HEK293 (cell line): ENCODE data around the gene TRMT1.

Experiments
- CTCF ChIA-PET: fragments of 350-600 bp; formaldehyde crosslinking; extraction: SDS; loops from one replicate; lab custom pipeline; 2021; ENCODE audit warnings: antibody characterized with exemption; lab: Yijun Ruan, JAX
- POLR2A ChIA-PET: fragments of 300-600 bp; formaldehyde crosslinking; extraction: SDS; loops from one replicate; lab custom pipeline; 2020; ENCODE audit warnings: antibody characterized with exemption, inconsistent platforms; lab: Yijun Ruan, JAX
- H3K27ac ChIP-seq: fragments of 200-500 bp; sonication (Bioruptor generic); 2 replicates; pipeline ENCODE4 v1.5.1; 2014; ENCODE audit warnings: low read depth, low read length, control low read depth, inconsistent platforms; ENCODE audit errors: extremely low read depth
- H3K36me3 ChIP-seq, 2 experiments: fragments of 200-500 bp in 1 of 2; sonication (Bioruptor generic) in 1 of 2; 1 replicate in 1 of 2; 2 replicates in 1 of 2; pipeline ENCODE4 v1.5.1; 2014 to 2017; ENCODE audit warnings: inconsistent platforms in 2 of 2, low read length in 2 of 2; ENCODE audit not compliant: control insufficient read depth in 2 of 2, insufficient read depth in 1 of 2
- H3K4me1 ChIP-seq: fragments of 200-500 bp; sonication (Bioruptor generic); 2 replicates; pipeline ENCODE4 v1.5.1; 2014; ENCODE audit warnings: mild to moderate bottlenecking, low read length, inconsistent platforms; ENCODE audit not compliant: control insufficient read depth, insufficient read depth
- H3K4me3 ChIP-seq: 2 replicates; pipeline ENCODE4 v1.5.1; 2011; ENCODE audit warnings: low read depth, mild to moderate bottlenecking, control low read depth, low read length, moderate library complexity
- H3K9me3 ChIP-seq: fragments of 200-500 bp; sonication (Bioruptor generic); 2 replicates; pipeline ENCODE4 v1.5.1; 2014; ENCODE audit warnings: low read depth, low read length, inconsistent platforms; ENCODE audit not compliant: control insufficient read depth, insufficient read depth
- GLI4 ChIP-seq: fragments of 450-650 bp; formaldehyde crosslinking; IDR thresholded peaks from 2 replicates; pipeline ENCODE4 v1.5.1; 2016; ENCODE audit warnings: missing biosample characterization, missing genetic modification characterization
- HOXA7 ChIP-seq: sonication (generic); formaldehyde crosslinking; IDR thresholded peaks from 2 replicates; pipeline ENCODE4 v1.8.1; 2022; ENCODE audit warnings: missing genetic modification reagents, borderline replicate concordance
- KLF1 ChIP-seq: fragments of 450-650 bp; formaldehyde crosslinking; IDR thresholded peaks from 2 replicates; pipeline ENCODE4 v1.5.1; 2016; ENCODE audit warnings: missing biosample characterization, missing genetic modification characterization
- KLF10 ChIP-seq: fragments of 450-650 bp; IDR thresholded peaks from 2 replicates; pipeline ENCODE4 v1.5.1; 2018; ENCODE audit warnings: missing biosample characterization, mild to moderate bottlenecking, missing genetic modification characterization
- KLF8 ChIP-seq: fragments of 450-650 bp; formaldehyde crosslinking; IDR thresholded peaks from 2 replicates; pipeline ENCODE4 v1.5.1; 2016; ENCODE audit warnings: missing biosample characterization, missing genetic modification characterization
- PBX3 ChIP-seq: sonication (generic); formaldehyde crosslinking; IDR thresholded peaks from 2 replicates; pipeline ENCODE4 v1.8.1; 2022; ENCODE audit warnings: mild to moderate bottlenecking, moderate library complexity, missing genetic modification reagents
- RBAK ChIP-seq: fragments of 450-650 bp; formaldehyde crosslinking; IDR thresholded peaks from 2 replicates; pipeline ENCODE4 v1.5.1; 2016; ENCODE audit warnings: missing biosample characterization, missing genetic modification characterization
- SALL2 ChIP-seq: fragments of 450-650 bp; formaldehyde crosslinking; IDR thresholded peaks from 2 replicates; pipeline ENCODE4 v1.5.0; 2017; ENCODE audit warnings: missing biosample characterization, mild to moderate bottlenecking, missing genetic modification characterization, borderline replicate concordance
- SP2 ChIP-seq: fragments of 450-650 bp; formaldehyde crosslinking; IDR thresholded peaks from 2 replicates; pipeline ENCODE4 v1.5.1; 2016; ENCODE audit warnings: missing biosample characterization, missing genetic modification characterization
- WT1 ChIP-seq: fragments of 450-650 bp; formaldehyde crosslinking; IDR thresholded peaks from 2 replicates; pipeline ENCODE4 v1.5.1; 2016; ENCODE audit warnings: missing biosample characterization, missing genetic modification characterization
- ZBTB1 ChIP-seq: fragments of 450-650 bp; formaldehyde crosslinking; IDR thresholded peaks from 2 replicates; pipeline ENCODE4 v1.5.1; 2016; ENCODE audit warnings: missing biosample characterization, missing genetic modification characterization
- ZBTB26 ChIP-seq: fragments of 450-650 bp; formaldehyde crosslinking; optimal IDR thresholded peaks from 2 replicates; pipeline ENCODE3; 2016; ENCODE audit warnings: missing biosample characterization, mild to moderate bottlenecking, missing genetic modification characterization
- ZBTB6 ChIP-seq: fragments of 450-650 bp; formaldehyde crosslinking; IDR thresholded peaks from 2 replicates; pipeline ENCODE4 v1.5.1; 2017; ENCODE audit warnings: missing biosample characterization, missing genetic modification characterization
- ZNF133 ChIP-seq: fragments of 450-650 bp; formaldehyde crosslinking; IDR thresholded peaks from 2 replicates; pipeline ENCODE4 v1.5.1; 2016; ENCODE audit warnings: missing biosample characterization, missing genetic modification characterization
- ZNF140 ChIP-seq: fragments of 450-650 bp; formaldehyde crosslinking; IDR thresholded peaks from 2 replicates; pipeline ENCODE4 v1.5.1; 2016; ENCODE audit warnings: missing biosample characterization, missing genetic modification characterization
- ZNF18 ChIP-seq: fragments of 450-650 bp; formaldehyde crosslinking; IDR thresholded peaks from 2 replicates; pipeline ENCODE4 v1.5.1; 2016; ENCODE audit warnings: missing biosample characterization, missing genetic modification characterization
- ZNF341 ChIP-seq: fragments of 450-650 bp; formaldehyde crosslinking; IDR thresholded peaks from 2 replicates; pipeline ENCODE4; 2016; ENCODE audit warnings: low read depth, missing biosample characterization, missing genetic modification characterization
- ZNF433 ChIP-seq: fragments of 450-650 bp; formaldehyde crosslinking; IDR thresholded peaks from 2 replicates; pipeline ENCODE4 v1.5.1; 2016; ENCODE audit warnings: missing biosample characterization, missing genetic modification characterization, low read depth
- ZNF549 ChIP-seq: fragments of 450-650 bp; IDR thresholded peaks from 2 replicates; pipeline ENCODE4 v1.5.1; 2018; ENCODE audit warnings: missing biosample characterization, missing genetic modification characterization, mild to moderate bottlenecking, inconsistent platforms, moderate library complexity
- ZNF555 ChIP-seq: fragments of 450-650 bp; formaldehyde crosslinking; conservative IDR thresholded peaks from 2 replicates; pipeline ENCODE4 v1.5.1; 2017; ENCODE audit warnings: missing biosample characterization, mild to moderate bottlenecking, missing genetic modification characterization, inconsistent platforms
- ZNF654 ChIP-seq: fragments of 450-650 bp; formaldehyde crosslinking; IDR thresholded peaks from 2 replicates; pipeline ENCODE4 v1.5.1; 2016; ENCODE audit warnings: low read depth, missing biosample characterization, missing genetic modification characterization
- ZSCAN23 ChIP-seq: fragments of 450-650 bp; formaldehyde crosslinking; IDR thresholded peaks from 2 replicates; pipeline ENCODE4 v1.5.1; 2016; ENCODE audit warnings: missing biosample characterization, missing genetic modification characterization

Gene TRMT1

GRCh38 chr19:13099073-13099999 is 17.2 kb downstream of the TRMT1 start:
- POLR2A ChIA-PET, result no interaction called here
- TF ChIP-seq ZNF140 (tag by site-specific recombination) (no peak), ZNF549 (tag by site-specific recombination) (no peak)
- CTCF ChIA-PET, result interaction anchor here (0.5 to 0.6 kb wide), 3 partner anchors 25 to 476 kb away, joined by 3 to 4 read pairs (median 3); no protein-coding TSS in a partner anchor

GRCh38 chr19:13098277-13099072 is 18.1 kb downstream of the TRMT1 start:
- ChIA-PET CTCF (no interaction called here), POLR2A (no interaction called here)
- TF ChIP-seq KLF10 (tag by site-specific recombination) (no peak), KLF8 (peak; percentile 45), ZNF433 (no peak), ZBTB6 (no peak), ZNF555 (tag by site-specific recombination) (no peak), KLF1 (0 out of 2 replicates have a peak, but pooled peaks have one; percentile 27), ZNF133 (peak; percentile 78), ZNF341 (tag by site-specific recombination) (peak; percentile 69)
- Histone ChIP-seq H3K36me3 (peaks cover 0 to 16% of the 10 kb centered on the region in 2 experiments; a peak in 1 of 3 replicates), H3K27ac (no peak overlapping the region), H3K4me3 (no peak overlapping the region), H3K9me3 (no peaks in the 10 kb centered on the region), H3K4me1 (no peaks in the 10 kb centered on the region)

More at GRCh38 chr19:13099073-13099999, 17.2 kb downstream of the TRMT1 start:
- Histone ChIP-seq H3K9me3 (no peaks in the 10 kb centered on the region), H3K4me3 (no peak overlapping the region), H3K36me3 (peaks cover 0 to 18% of the 10 kb centered on the region in 2 experiments; a peak in 1 of 3 replicates), H3K27ac (no peak overlapping the region), H3K4me1 (no peaks in the 10 kb centered on the region)

- no peak overlapping the region for H3K4me3 ChIP-seq
- CTCF ChIA-PET, result interaction anchor here (0.5 kb wide), 1 partner anchor 120 kb away, joined by 4 read pairs; no protein-coding TSS in a partner anchor
- no peaks in the 10 kb centered on the region for H3K4me1 ChIP-seq
- POLR2A ChIA-PET, result no interaction called here
- peaks cover 0 to 16% of the 10 kb centered on the region in 2 experiments; a peak in 1 of 3 replicates for H3K36me3 ChIP-seq
- no peaks in the 10 kb centered on the region for H3K9me3 ChIP-seq
- H3K27ac ChIP-seq, result no peak overlapping the region
- TF ChIP-seq HOXA7 (CRISPR knock-in tag) (no peak), SALL2 (tag by site-specific recombination) (no peak), ZNF18 (tag by site-specific recombination) (no peak), KLF1 (no peak), SP2 (tag by site-specific recombination) (0 out of 2 replicates have a peak, but pooled peaks have one; percentile 7), GLI4 (no peak), WT1 (tag by site-specific recombination) (no peak), ZSCAN23 (tag by site-specific recombination) (no peak), ZBTB1 (tag by site-specific recombination) (no peak), ZBTB26 (peak; percentile 31), ZNF433 (no peak), ZNF654 (tag by site-specific recombination) (no peak), RBAK (tag by site-specific recombination) (no peak), PBX3 (no peak)
Measured at GRCh38 chr19:13097463-13098258, 18.9 kb downstream of the TRMT1 start.
